GM13976 (cell line): Measurements from ENCODE around the gene NF1.

Experiments used
- DNase-seq: peaks from one replicate; pipeline ENCODE4 v3.0.0; 2012; ENCODE audit warnings: low spot score
- in situ Hi-C: fragments of 300-500 bp; cut with MboI; formaldehyde crosslinking; loops from one replicate; pipeline ENCODE4 v1.12.0; 2022; ENCODE audit warnings: low sequenced_read_pairs, mixed read lengths, inconsistent platforms; ENCODE audit not compliant: unreplicated experiment
- TF ChIP-seq, protein P1 (sequence below): IDR thresholded peaks from 2 replicates; pipeline ENCODE4 v1.5.1; 2012; ENCODE audit warnings: borderline replicate concordance, mild to moderate bottlenecking; ENCODE audit not compliant: insufficient read depth; ENCODE audit errors: extremely low read depth, missing control alignments, control extremely low read depth

Gene NF1

DNA sequence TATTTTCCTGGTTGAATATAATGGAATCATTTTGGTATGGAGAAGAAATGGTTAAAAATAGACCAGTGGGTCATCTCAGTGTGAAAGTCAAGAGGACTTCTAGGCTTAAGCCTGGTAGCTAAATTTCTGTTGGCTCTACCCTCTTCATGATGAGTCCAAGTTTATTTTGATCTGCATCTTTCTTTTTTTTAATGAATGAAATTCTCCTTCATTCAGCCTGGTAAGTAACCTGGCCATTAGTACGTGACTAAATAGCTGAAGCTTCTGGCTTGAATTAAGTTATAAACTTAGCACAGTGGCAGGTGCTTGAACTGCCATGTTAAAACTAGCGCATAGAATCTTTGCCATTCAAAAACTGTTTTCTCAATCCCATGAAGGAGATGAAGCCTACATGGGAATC is 28.0 kb downstream of the NF1 start:
- TF ChIP-seq, protein P1, sequence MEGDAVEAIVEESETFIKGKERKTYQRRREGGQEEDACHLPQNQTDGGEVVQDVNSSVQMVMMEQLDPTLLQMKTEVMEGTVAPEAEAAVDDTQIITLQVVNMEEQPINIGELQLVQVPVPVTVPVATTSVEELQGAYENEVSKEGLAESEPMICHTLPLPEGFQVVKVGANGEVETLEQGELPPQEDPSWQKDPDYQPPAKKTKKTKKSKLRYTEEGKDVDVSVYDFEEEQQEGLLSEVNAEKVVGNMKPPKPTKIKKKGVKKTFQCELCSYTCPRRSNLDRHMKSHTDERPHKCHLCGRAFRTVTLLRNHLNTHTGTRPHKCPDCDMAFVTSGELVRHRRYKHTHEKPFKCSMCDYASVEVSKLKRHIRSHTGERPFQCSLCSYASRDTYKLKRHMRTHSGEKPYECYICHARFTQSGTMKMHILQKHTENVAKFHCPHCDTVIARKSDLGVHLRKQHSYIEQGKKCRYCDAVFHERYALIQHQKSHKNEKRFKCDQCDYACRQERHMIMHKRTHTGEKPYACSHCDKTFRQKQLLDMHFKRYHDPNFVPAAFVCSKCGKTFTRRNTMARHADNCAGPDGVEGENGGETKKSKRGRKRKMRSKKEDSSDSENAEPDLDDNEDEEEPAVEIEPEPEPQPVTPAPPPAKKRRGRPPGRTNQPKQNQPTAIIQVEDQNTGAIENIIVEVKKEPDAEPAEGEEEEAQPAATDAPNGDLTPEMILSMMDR: no peak
- in situ Hi-C loops: no loop called here
- no peak for DNase-seq

DNA sequence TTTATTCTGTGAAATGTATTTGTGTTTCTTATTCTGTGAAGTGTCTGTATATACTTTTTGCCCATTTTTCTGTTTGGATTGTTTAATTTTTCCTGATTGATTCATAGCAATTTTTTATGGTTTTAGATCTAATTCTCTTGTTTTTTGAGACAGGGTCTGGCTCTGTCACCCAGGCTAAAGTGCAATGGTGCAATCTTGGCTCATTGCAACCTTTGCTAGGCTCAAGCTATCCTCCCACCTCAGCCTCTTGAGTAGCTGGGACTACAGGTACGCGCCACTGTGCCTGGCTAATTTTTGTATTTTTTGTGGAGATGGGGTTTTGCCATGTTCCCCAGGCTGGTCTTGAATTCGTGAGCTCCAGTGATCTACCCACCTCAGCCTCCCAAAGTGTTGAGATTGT is 31.5 kb downstream of the NF1 start:
- TF ChIP-seq, protein P1: no peak
- DNase-seq: no peak
- in situ Hi-C loops: no loop called here

GRCh38 chr17:31128241-31128640 is 33.5 kb downstream of the NF1 start:
- no peak for DNase-seq
- in situ Hi-C loops: no loop called here
- TF ChIP-seq, protein P1: no peak

DNA sequence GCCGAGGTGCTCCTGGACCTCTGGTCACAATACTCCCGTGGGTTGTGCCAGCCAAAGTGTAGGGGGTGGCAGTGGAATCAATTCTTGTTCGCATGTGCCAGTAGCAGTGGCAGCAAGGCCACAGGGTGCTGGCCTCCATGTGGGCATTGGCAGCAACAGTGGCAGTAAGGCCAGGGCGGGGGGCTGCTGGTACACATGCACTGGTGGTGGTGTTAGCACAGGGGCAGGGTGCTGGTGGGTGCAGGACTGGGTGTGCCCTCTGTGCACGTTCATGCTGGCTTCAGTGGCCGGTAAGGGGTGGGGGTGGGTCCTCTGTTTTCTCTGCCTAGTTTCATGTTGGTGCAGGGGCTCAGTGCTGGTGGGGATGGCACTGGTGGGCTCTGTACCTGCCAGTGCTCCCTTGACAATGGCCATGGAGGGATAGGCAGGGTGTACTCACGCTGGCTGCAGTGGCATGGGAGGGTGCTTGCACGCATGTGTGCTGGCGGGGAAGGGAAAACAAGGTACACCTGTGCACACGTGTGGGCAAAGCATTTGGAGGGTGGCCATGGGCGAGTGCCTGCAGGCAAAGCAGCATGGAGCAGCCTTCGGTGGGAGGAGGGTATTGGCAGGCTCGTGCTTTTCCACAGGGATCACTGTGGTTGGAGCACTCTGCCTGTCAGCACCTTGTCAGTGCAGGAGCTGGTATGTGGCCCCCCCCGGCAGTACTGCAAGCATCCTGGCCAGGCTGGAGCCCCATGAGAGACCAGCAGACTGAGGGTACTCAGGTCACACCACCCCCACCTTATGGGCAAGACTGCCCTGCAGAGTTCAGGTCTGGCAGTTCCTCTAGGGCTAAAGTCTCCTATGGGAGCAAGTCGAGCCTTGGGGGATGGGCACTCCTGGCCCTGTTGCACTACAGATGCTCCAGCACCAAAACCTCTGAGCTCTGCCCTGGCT is 35.8 kb downstream of the NF1 start:
- TF ChIP-seq, protein P1: no peak
- no peak for DNase-seq
- in situ Hi-C loops: no loop called here

- TF ChIP-seq, protein P1: no peak
- in situ Hi-C loops: no loop called here
- no peak for DNase-seq
Observed at GRCh38 chr17:31131299-31131698, 36.5 kb downstream of the NF1 start.

- no peak for DNase-seq
- in situ Hi-C loops: no loop called here
- TF ChIP-seq, protein P1: no peak
Observed at GRCh38 chr17:31132977-31133376, 38.2 kb downstream of the NF1 start.
